HG03060 (cell line): ENCODE data around the gene LRG1.
"Not testable (repeated sequence)": the region's sequence is repeated elsewhere in the genome, so short reads cannot be mapped to it uniquely, and the experiment has no call there.

ENCODE experiments used
- ATAC-seq: cut with Tn5 transposase; IDR thresholded peaks from one replicate; pipeline ENCODE4 v1.9.1; 2021; ENCODE audit warnings: low read depth, moderate number of reproducible peaks; ENCODE audit not compliant: unreplicated experiment

LRG1 gene

GRCh38 chr19:4531562-4532165 lies 8.2 kb downstream of the LRG1 start:
- ATAC-seq = no peak

- ATAC-seq = no peak
These were observed 9.8 kb downstream of the LRG1 start for GRCh38 chr19:4529924-4530522.

- no peak for ATAC-seq
These were observed 11.0 kb downstream of the LRG1 start for GRCh38 chr19:4528843-4529242.

- ATAC-seq = not testable (repeated sequence)
These were observed 12.5 kb downstream of the LRG1 start for GRCh38 chr19:4527377-4527776.

- ATAC-seq = no peak
These were observed 14.3 kb downstream of the LRG1 start for GRCh38 chr19:4525563-4526002.

- ATAC-seq = no peak
These were observed 14.9 kb downstream of the LRG1 start for GRCh38 chr19:4524808-4525562.

- ATAC-seq = no peak
These were observed 16.3 kb downstream of the LRG1 start for GRCh38 chr19:4523306-4524110.

GRCh38 chr19:4522291-4523002 lies 17.4 kb downstream of the LRG1 start:
- ATAC-seq = no peak

- no peak for ATAC-seq
These were observed 18.0 kb downstream of the LRG1 start for GRCh38 chr19:4521888-4522242.

- no peak for ATAC-seq
These were observed 18.5 kb downstream of the LRG1 start for GRCh38 chr19:4521170-4521887.

- ATAC-seq = no peak
These were observed 20.1 kb downstream of the LRG1 start for GRCh38 chr19:4519521-4520277.

- ATAC-seq = no peak
These were observed 20.7 kb downstream of the LRG1 start for GRCh38 chr19:4519172-4519496.

- no peak for ATAC-seq
These were observed 21.3 kb downstream of the LRG1 start, which contains the start of gene PLIN4 for GRCh38 chr19:4518345-4519171. TSS of gene PLIN4 (minus strand) at chr19:4518486. CDS start at chr19:4518272, 214 bp downstream.

- ATAC-seq = no peak
These were observed 22.3 kb downstream of the LRG1 start for GRCh38 chr19:4517451-4518057.

- ATAC-seq = no peak
These were observed 22.9 kb downstream of the LRG1 start for GRCh38 chr19:4516939-4517300.

GRCh38 chr19:4516199-4516938 lies 23.5 kb downstream of the LRG1 start:
- ATAC-seq = no peak

GRCh38 chr19:4515732-4516131 lies 24.1 kb downstream of the LRG1 start:
- ATAC-seq = no peak
